GM18858 (cell line): Measurements from ENCODE around the gene EIF3D.

Source experiments
- ATAC-seq: cut with Tn5 transposase; IDR thresholded peaks from one replicate; pipeline ENCODE4 v1.9.1; 2021; ENCODE audit not compliant: unreplicated experiment

Gene EIF3D

GRCh38 chr22:36467946-36468345 lies 61.0 kb downstream of the EIF3D start:
- ATAC-seq = no peak

DNA sequence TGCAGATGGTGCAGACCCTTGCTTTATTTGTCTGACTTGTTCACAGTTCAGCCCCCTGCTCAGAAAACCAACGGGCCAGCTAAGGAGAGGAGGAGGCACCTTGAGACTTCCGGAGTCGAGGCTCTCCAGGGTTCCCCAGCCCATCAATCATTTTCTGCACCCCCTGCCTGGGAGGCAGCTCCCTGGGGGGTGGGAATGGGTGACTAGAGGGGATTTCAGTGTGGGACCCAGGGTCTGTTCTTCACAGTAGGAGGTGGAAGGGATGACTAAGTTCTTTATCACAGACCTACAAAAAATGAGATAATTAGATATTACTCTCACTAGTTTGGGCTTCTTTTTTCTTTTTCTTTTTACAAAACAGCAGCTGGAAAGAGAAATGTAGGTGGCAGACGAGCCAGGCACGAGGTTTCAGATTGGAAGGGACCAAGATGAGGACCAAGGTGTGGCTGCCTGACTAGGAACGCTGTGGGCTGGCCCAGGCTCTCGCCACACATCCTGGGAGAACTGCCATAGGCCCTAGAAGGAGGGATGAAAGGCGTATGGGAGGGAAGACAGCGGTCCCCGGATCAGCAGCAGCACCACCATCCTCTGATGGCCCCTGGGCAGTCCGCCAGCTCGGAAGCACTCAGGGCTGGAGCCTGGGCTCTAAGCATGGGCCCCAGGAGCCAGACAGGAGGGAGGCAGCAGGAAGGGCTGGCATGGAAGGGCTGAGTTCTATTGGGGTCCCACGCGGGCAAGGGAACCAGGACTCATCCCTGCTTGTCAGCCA lies 61.7 kb downstream of the EIF3D start:
- ATAC-seq = no peak

GRCh38 chr22:36466258-36466657 lies 62.7 kb downstream of the EIF3D start:
- no peak for ATAC-seq

GRCh38 chr22:36465232-36466021 lies 63.5 kb downstream of the EIF3D start:
- ATAC-seq = no peak

- no peak for ATAC-seq
Observed at GRCh38 chr22:36464715-36465231, 64.2 kb downstream of the EIF3D start.

DNA sequence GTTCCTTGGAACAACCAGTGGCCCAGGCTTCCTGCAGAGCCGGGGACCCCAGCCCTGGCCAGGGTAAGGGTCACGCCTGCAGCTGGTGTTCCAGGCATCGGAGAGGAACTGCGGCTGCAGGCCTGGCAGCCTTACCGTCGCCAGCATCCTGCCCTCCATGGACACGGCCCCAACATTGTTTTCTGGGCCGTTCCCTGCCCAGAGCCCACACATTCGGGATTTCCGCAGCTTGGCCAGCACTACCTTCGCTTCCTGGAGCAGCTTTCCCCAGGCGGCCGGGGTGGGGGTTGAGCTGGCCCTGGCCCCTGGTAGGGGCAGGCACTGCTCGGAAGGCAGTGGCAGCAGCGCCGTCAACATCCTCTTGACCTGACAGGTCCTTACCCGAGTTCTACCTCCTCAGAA lies 65.2 kb downstream of the EIF3D start:
- no peak for ATAC-seq

- ATAC-seq = no peak
Observed at GRCh38 chr22:36461665-36462649, 67.0 kb downstream of the EIF3D start.
